ENCODE results near the gene GPR180.

GRCh38 chr13:94646904-94647303, 45.2 kb downstream of the GPR180 start:
- TF ChIP-seq POLR2A (IDR thresholded peaks at IDR 0.05; ENCODE audit: extremely low read depth, insufficient read length) (no peak), CTCF (IDR thresholded peaks at IDR 0.05; ENCODE audit: low read depth, low read length) (no peak), MAX (IDR thresholded peaks at IDR 0.05; ENCODE audit: low read depth, low read length) (no peak), MYC (IDR thresholded peaks at IDR 0.05; ENCODE audit: low read depth, low read length) (no peak)

All from NB4 (cell line).